ENCODE data around the gene IFNB1. TPM values are rescaled to one million over a fixed set of nuclear protein-coding genes. Genes with fewer than 3 reads are reported as not detected.
A peak's percentile ranks its signal among the peaks of the same experiment; 100 is the strongest.

IFNB1 gene
- total and polyA plus RNA-seq, 11 donors, result not detected

GRCh38 chr9:21081999-21082398 is 4.3 kb upstream of the IFNB1 start:
- 34 to 47% (median 35%) methylated on average over 4 of the region's 4 CpGs for WGBS, 4 donors
- Histone ChIP-seq H3K9me3 (peaks cover 0 to 15% (median under 1%) of the 10 kb centered on the region in 12 donors), H3K36me3 (no peaks in the 10 kb centered on the region), H3K4me1 (peaks cover 0 to 25% (median 5%) of the 10 kb centered on the region in 12 donors), H3K27me3 (no peaks in the 10 kb centered on the region), H3K4me3 (peak overlapping the region in 1 of 12 donors; percentile 9), H3K27ac (peak overlapping the region in 3 of 12 donors; percentile 13 to 72 (median 21))
- no peak for ATAC-seq
- DNase-seq, result no peak
- TF ChIP-seq POLR2A (IDR thresholded peaks at IDR 0.05), result no peak
- intact Hi-C loops (cut with DNase I), result no loop called here

GRCh38 chr9:21081451-21081850 is 3.7 kb upstream of the IFNB1 start:
- Histone ChIP-seq H3K4me1 (peaks cover 0 to 25% (median 5%) of the 10 kb centered on the region in 12 donors), H3K4me3 (no peak overlapping the region), H3K36me3 (no peaks in the 10 kb centered on the region), H3K27ac (peak overlapping the region in 2 of 12 donors; percentile 12 to 49), H3K27me3 (no peaks in the 10 kb centered on the region), H3K9me3 (peaks cover 0 to 10% (median 0%) of the 10 kb centered on the region in 12 donors)
- ATAC-seq (no peak), DNase-seq (no peak)
- 58 to 79% (median 68%) methylated on average over 2 of the region's 2 CpGs for WGBS, 4 donors
- intact Hi-C loops (cut with DNase I), result no loop called here
- TF ChIP-seq POLR2A (IDR thresholded peaks at IDR 0.05), result no peak
- TF ChIP-seq CTCF (IDR thresholded peaks at IDR 0.05), result no peak

- 93 to 100% (median 97%) methylated on average over 1 of the region's 1 CpG for WGBS, 4 donors
- peaks cover 0 to 25% (median 5%) of the 10 kb centered on the region in 12 donors for H3K4me1 ChIP-seq
- peaks cover 0 to 3% (median 0%) of the 10 kb centered on the region in 12 donors for H3K9me3 ChIP-seq
- H3K36me3 ChIP-seq, result no peaks in the 10 kb centered on the region
- no peak overlapping the region for H3K4me3 ChIP-seq
- intact Hi-C loops (cut with DNase I), result no loop called here
- TF ChIP-seq POLR2A (IDR thresholded peaks at IDR 0.05) (no peak), CTCF (IDR thresholded peaks at IDR 0.05) (no peak)
- ATAC-seq (no peak), DNase-seq (no peak)
- H3K27ac ChIP-seq, result peak overlapping the region in 1 of 12 donors; percentile 12
- no peaks in the 10 kb centered on the region for H3K27me3 ChIP-seq
Observed at GRCh38 chr9:21080793-21081192, 3.1 kb upstream of the IFNB1 start.

GRCh38 chr9:21078702-21079101 is 960 bp upstream of the IFNB1 start:
- TF ChIP-seq POLR2A (IDR thresholded peaks at IDR 0.05), result no peak
- TF ChIP-seq CTCF (IDR thresholded peaks at IDR 0.05), result no peak
- Histone ChIP-seq H3K36me3 (no peaks in the 10 kb centered on the region), H3K4me1 (peaks cover 0 to 25% (median 5%) of the 10 kb centered on the region in 12 donors), H3K27ac (no peak overlapping the region), H3K27me3 (no peaks in the 10 kb centered on the region), H3K9me3 (no peaks in the 10 kb centered on the region), H3K4me3 (no peak overlapping the region)
- ATAC-seq (no peak), DNase-seq (no peak)
- intact Hi-C loops (cut with DNase I), result no loop called here
- 85 to 93% (median 88%) methylated on average over 1 of the region's 1 CpG for WGBS, 4 donors

- Histone ChIP-seq H3K9me3 (no peaks in the 10 kb centered on the region), H3K27ac (no peak overlapping the region), H3K36me3 (no peaks in the 10 kb centered on the region), H3K4me1 (peaks cover 0 to 5% (median 2%) of the 10 kb centered on the region in 12 donors), H3K4me3 (no peak overlapping the region), H3K27me3 (no peaks in the 10 kb centered on the region)
- 56 to 72% (median 62%) methylated on average over 3 of the region's 3 CpGs for WGBS, 4 donors
- intact Hi-C loops (cut with DNase I), result no loop called here
- DNase-seq (no peak), ATAC-seq (no peak)
- TF ChIP-seq POLR2A (IDR thresholded peaks at IDR 0.05) (no peak), CTCF (IDR thresholded peaks at IDR 0.05) (no peak)
Observed at GRCh38 chr9:21075484-21075883, 2.3 kb downstream of the IFNB1 start.

Measured in heart left ventricle (tissue), 16 donors.